Ishikawa (cell line): ENCODE results near the gene CLEC17A.

Experiments
- CEBPB ChIP-seq: IDR thresholded peaks from 2 replicates; pipeline ENCODE4 v1.6.1; 2012
- CREB1 ChIP-seq: IDR thresholded peaks from 2 replicates; pipeline ENCODE4 v1.6.1; 2012; ENCODE audit warnings: low read depth
- EGR1 ChIP-seq: IDR thresholded peaks from 2 replicates; pipeline ENCODE4 v1.6.1; 2012
- EP300 ChIP-seq: IDR thresholded peaks from 2 replicates; pipeline ENCODE4 v1.6.1; 2012; ENCODE audit warnings: borderline replicate concordance
- FOXM1 ChIP-seq: IDR thresholded peaks from 2 replicates; pipeline ENCODE4 v1.6.1; 2012; ENCODE audit warnings: low read depth, borderline replicate concordance
- MAX ChIP-seq: IDR thresholded peaks from 2 replicates; pipeline ENCODE4 v1.6.1; 2012
- NFIC ChIP-seq: IDR thresholded peaks from 2 replicates; pipeline ENCODE4 v1.6.1; 2012
- RAD21 ChIP-seq: IDR thresholded peaks from 2 replicates; pipeline ENCODE4 v1.6.1; 2012; ENCODE audit warnings: low read depth
- REST ChIP-seq: IDR thresholded peaks from 2 replicates; pipeline ENCODE4 v1.6.1; 2012; ENCODE audit warnings: low read depth, mild to moderate bottlenecking
- TAF1 ChIP-seq: IDR thresholded peaks from 2 replicates; pipeline ENCODE4 v1.6.1; 2012; ENCODE audit warnings: low read depth, mild to moderate bottlenecking
- TCF12 ChIP-seq: IDR thresholded peaks from 2 replicates; pipeline ENCODE4 v1.6.1; 2012; ENCODE audit warnings: low read depth
- TEAD4 ChIP-seq: IDR thresholded peaks from 2 replicates; pipeline ENCODE4 v1.6.1; 2012
- USF1 ChIP-seq: IDR thresholded peaks from 2 replicates; pipeline ENCODE4 v1.6.1; 2012
- YY1 ChIP-seq: IDR thresholded peaks from 2 replicates; pipeline ENCODE4 v1.6.1; 2012; ENCODE audit warnings: low read depth
- ZBTB7A ChIP-seq: IDR thresholded peaks from 2 replicates; pipeline ENCODE4 v1.6.1; 2012; ENCODE audit warnings: low read depth

The CLEC17A gene

GRCh38 chr19:14556662-14557188 is 26.2 kb upstream of the CLEC17A start:
- no peak for TF ChIP-seq TCF12
- no peak for TF ChIP-seq USF1
- no peak for TF ChIP-seq EP300
- TF ChIP-seq NFIC = no peak
- no peak for TF ChIP-seq FOXM1
- TF ChIP-seq TEAD4 = no peak
- no peak for TF ChIP-seq EGR1
- no peak for TF ChIP-seq ZBTB7A
- TF ChIP-seq CEBPB = no peak; the same call in 1 of the 2 replicates
- TF ChIP-seq REST = no peak
- TF ChIP-seq RAD21 = peak; percentile 55; the same call in 1 of the 2 replicates
- 0 out of 2 replicates have a peak, but pooled peaks have one; percentile 21 for TF ChIP-seq MAX
- TF ChIP-seq CREB1 = no peak
- TF ChIP-seq YY1 = no peak
- no peak for TF ChIP-seq TAF1

GRCh38 chr19:14558370-14559066 is 24.4 kb upstream of the CLEC17A start:
- no peak for TF ChIP-seq ZBTB7A
- TF ChIP-seq FOXM1 = no peak
- no peak for TF ChIP-seq CREB1
- TF ChIP-seq REST = no peak
- TF ChIP-seq EP300 = no peak
- no peak for TF ChIP-seq RAD21
- no peak for TF ChIP-seq TAF1

- no peak for TF ChIP-seq FOXM1
- TF ChIP-seq YY1 = no peak
- TF ChIP-seq RAD21 = no peak
- TF ChIP-seq EP300 = no peak
- TF ChIP-seq TAF1 = no peak
Measured at GRCh38 chr19:14559916-14560775, 22.7 kb upstream of the CLEC17A start.

GRCh38 chr19:14560776-14561108 is 22.1 kb upstream of the CLEC17A start:
- no peak for TF ChIP-seq CEBPB
- TF ChIP-seq MAX = no peak
- no peak for TF ChIP-seq RAD21
- TF ChIP-seq TAF1 = no peak
- TF ChIP-seq NFIC = no peak
- no peak for TF ChIP-seq EP300
- TF ChIP-seq USF1 = no peak
- TF ChIP-seq REST = no peak
